GM18502 (cell line): ENCODE results near the gene FNIP1.
"Not testable (repeated sequence)": the region's sequence is repeated elsewhere in the genome, so short reads cannot be mapped to it uniquely, and the experiment has no call there.

Source experiments
- ATAC-seq: cut with Tn5 transposase; IDR thresholded peaks from one replicate; pipeline ENCODE4 v1.9.1; 2021; ENCODE audit warnings: mild to moderate bottlenecking; ENCODE audit not compliant: unreplicated experiment, poor library complexity

FNIP1 gene

DNA sequence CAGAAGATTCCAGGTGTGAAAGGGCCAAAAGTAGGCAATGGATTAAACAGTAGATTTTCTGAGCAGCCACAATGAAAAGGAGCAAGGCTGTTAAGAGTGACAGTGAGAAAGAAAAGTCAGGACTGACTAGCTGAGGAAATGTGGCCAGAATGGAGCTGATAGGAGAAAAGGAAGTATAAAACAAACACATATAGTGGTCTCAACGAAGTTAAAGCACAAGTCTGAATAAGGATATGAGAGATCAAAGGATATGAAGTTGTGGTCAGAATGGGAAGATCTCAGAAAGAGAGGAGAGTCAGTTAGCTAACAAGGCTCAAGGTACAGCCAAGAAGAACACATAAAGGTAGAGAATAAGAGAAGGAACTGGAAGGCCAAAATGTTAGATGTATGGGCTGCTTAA, 39.9 kb downstream of the FNIP1 start:
- ATAC-seq = no peak

DNA sequence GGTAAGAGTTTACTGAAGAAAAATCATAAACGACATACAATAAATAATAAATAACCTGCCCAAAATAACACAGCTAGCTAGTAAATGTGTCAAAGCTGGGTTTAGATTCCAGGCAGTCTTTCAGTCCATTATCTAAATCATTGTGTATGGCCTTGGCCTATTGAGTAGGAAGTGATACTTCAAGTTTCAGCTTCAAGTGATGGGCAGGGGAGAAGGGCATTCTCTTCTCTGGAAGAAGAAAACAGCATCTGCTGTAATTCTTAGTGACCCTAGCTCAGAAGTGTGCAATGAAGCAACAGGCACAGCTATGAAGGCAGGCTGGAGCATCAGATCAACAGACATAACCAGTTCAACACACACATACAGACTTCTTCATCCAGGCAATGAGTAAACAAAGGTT, 42.5 kb downstream of the FNIP1 start:
- ATAC-seq = no peak

DNA sequence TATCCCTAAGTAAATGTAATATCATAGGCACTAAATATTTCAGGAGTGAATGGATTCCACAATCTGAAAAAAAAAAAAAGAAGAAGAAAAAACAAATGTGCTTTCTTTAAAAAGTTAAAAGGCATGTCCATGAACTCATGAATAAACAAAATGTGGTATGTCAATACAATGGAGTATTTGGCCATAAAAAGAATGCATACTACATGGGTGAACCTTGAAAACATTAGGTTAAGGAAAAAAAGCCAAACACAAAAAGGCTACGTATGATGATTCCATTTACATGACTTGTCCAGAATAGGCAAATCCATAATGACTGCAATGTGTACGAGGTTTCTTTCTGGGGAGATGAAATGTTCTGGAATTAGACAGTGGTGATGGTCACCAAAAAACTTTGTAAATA, 45.3 kb downstream of the FNIP1 start:
- ATAC-seq = no peak

DNA sequence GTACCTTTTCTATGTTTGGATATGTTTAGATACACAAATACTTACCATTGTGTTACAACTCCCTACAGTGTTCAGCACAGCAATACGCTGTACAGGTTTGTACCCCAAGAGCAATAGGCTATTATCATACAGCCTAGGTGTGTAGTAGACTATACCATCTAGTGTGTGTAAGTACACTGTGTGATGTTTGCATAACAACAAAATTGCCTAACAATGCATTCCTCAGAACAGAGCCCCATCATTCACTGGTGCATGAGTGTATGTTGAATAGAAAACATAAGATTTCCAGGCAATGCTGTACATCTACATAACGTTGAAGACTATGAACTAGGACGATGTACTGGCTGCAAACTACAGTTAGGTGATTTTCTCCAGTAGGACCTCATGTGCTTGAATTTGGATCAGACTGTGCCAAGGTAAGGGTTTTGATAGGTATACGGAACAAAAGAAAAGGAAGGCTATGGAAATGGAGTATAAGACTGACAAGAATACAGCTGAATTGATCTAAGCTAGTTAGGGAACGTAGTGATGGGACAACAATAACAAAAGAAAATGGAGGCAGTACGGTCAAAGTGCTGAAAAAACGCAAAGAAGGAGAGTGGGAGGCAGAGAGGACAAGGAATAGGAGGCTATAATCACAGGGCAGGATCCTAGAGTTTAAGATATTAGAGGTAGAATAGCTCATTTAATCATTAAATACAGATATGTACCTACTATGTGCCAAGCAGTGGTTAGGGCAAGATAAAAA, 46.9 kb downstream of the FNIP1 start:
- ATAC-seq = no peak

DNA sequence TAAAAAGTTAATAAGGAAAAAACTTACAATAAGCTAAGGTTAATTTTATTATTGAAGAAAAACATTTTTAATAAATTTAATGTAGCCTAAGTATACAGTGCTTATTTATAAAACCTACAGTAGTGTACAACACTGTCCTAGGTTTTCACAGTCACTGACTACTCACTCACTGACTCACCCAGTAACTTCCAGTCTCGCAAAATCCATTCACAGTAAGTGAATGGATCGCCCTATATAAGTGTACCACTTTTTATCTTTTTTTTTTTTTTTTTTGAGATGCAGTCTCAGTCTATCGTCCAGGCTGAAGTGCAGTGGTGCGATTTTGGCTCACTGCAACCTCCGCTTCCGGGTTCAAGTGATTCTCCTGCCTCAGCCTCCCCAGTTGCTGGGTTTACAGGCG, 47.7 kb downstream of the FNIP1 start:
- ATAC-seq = no peak

DNA sequence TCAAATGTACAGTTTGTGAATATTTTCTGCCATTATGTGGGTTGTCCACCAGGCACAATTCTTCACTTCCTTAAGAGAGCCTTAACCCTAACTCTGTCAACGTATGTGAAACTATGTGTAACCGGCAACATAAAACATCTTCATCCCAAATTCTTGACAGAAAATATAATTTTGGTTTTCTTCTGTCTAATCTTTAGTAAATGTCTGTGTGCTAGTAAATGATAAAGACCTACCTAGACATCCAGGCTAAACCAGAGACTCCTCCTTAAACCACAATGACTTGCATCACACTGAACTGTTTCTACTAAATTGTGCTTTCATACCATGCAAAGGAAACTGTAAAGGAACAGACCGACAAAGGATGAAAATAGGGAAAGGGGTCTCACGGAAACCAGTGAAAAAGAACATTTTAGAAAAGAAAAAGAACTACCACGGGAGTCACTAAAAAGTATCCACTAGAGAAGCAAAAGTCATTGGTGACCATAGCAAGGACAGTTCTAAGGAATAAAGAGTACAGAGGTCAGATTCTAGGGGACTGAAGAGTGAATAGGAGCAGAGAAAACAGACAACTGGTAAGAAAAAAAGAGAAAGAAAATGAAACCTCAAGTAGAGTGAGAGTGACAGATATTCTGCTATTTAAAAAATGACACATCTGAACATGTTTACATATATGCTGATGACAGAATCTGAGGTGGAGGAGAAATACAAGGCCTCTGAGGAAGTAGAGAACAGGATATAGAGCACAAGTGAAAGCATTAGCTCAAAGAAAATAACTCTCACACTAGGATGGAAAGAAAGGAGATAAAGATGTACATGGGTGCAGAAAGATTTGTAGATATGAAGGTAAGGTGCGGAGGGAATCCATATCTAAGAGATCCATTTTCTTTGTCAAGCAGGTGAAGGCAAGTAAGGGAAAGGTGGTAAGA, 49.4 kb downstream of the FNIP1 start:
- peak; percentile 78 for ATAC-seq

DNA sequence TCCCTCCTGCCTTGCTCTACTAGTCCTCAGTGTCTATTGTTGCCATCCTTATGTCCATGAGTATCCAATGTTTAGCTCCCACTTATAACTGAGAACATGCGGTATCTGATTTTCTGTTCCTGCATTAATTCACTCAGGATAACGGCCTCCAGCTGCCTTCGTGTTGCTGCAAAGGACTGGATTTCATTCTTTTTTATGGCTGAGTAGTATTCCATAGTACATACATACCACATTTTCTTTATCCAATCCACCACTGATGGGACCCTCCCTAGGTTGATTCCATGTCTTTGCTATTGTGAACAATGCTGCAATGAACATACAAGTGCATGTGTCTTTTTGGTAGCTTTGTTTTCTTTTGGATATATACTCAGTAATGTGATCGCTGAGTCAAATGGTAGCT, 50.4 kb downstream of the FNIP1 start:
- ATAC-seq = no peak

DNA sequence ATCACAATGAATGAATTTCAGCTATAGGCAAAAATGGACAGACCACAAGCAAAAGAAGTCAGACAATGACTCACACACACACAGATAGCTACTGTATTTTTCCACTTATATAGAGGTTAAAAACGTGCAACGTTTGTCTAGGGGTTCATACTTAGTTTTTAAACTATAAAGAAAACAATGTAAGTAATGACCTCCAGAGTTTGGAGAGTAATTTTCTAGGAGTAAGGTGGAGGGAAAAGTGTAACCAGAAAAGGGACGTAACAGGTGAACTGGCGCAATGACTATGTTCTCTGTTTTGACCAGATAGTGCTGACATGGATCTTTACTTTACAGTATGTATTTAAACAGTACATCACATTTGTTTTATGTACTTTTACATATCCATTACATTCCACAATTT, 51.1 kb downstream of the FNIP1 start:
- ATAC-seq = no peak

DNA sequence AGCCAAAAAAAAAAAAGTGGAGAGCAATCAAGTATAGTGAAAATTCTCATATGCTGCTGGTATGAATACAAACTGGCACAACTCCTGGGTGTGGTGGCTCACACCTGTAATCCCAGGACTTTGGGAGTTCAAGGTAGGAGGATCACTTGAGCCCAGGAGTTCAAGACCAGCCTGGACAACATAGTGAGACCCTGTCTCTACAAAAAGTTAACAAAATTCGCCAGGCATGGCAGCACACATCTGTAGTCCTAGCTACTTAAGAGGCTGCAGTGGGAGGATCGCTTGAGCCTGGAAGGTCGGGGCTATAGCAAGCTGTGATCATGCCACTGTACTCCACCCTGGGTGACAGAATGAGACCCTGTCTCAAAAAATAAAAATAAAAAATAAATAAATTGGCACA, 51.7 kb downstream of the FNIP1 start:
- no peak for ATAC-seq

DNA sequence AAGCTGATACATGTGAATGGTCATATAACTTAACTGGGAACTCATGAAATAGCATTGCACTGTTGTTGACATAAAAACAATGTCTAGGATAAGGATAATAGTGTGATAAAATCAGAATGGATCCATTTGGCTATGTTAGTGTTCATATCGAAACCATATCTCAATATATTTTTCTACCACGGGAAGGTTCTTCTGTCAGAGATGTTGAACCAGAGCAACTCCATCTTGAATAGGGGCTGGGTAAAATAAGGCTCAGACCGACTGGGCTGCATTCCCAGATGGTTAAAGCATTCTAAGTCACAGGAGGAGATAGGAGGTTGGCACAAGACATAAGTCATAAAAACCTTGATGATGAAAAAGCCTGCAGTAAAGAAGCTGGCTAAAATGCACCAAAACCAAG, 56.3 kb downstream of the FNIP1 start:
- ATAC-seq = no peak

DNA sequence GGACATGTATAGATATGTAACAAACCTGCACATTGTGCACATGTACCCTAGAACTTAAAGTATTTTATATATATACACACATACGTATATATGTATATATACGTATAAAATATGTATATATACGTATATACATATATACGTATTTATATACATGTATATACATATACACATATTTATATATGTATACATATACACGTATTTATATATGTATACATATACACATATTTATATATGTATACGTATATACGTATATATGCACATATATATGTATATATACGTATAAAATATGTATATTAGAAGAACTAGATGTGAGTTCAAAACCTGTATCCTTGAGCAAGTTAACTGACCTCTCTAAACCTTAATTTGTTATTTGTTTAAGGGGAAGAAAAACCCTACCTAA, 61.4 kb downstream of the FNIP1 start:
- ATAC-seq = no peak

DNA sequence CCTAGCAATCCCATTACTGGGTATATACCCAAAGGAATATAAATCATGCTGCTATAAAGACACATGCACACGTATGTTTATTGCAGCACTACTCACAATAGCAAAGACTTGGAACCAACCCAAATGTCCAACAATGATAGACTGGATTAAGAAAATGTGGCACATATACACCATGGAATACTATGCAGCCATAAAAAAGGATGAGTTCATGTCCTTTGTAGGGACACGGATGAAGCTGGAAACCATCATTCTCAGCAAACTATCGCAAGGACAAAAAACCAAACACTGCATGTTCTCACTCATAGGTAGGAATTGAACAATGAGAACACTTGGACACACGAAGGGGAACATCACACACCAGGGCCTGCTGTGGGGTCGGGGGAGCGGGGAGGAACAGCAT, 61.9 kb downstream of the FNIP1 start:
- ATAC-seq = not testable (repeated sequence)

DNA sequence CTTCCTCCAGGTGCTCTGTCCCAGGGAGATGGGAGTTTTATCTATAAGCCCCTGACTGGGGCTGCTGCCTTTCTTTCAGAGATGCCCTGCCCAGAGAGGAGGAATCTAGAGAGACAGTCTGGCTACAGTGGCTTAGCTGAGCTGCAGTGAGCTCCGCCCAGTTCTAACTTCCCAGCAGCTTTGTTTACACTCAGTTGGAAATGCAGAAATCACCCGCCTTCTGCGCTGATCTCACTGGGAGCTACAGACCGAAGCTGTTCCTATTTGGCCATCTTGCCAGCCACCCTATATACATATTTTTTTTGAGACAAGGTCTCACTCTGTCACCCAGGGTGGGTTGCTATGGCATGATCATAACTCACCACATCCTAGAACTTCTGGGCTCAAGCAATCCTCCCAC, 67.5 kb downstream of the FNIP1 start:
- ATAC-seq = not testable (repeated sequence)

DNA sequence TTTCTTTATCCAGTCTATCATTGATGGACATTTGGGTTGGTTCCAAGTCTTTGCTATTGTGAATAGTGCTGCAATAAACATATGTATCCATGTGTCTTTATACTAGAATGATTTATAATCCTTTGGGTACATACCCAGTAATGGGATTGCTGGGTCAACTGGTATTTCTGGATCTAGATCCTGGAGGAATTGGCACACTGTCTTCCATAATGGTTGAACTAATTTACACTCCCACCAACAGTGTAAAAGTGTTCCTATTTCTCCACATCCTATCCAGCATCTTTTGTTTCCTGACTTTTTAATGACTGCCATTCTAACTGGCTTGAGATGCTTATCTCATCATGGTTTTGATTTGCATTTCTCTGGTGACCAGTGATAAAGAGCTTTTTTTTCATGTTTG, 72.7 kb downstream of the FNIP1 start:
- ATAC-seq = not testable (repeated sequence)

DNA sequence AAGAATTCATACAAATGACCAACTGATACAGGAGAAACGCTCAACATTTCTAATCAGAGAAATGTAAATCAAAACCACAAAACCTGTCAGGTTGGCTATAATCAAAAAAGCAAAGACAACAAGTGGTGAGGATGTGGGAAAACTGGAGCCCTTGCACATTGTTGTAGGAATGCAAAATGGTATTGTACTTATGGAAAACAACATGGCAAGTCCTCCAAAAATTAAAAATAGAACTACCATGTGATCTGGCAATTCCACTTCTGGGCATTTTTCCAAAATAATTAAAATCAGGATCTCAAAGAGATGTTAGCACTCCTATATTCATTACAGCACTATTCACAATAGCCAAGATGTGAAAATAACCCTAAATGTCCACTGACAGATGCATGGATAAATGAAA, 76.1 kb downstream of the FNIP1 start:
- ATAC-seq = no peak

DNA sequence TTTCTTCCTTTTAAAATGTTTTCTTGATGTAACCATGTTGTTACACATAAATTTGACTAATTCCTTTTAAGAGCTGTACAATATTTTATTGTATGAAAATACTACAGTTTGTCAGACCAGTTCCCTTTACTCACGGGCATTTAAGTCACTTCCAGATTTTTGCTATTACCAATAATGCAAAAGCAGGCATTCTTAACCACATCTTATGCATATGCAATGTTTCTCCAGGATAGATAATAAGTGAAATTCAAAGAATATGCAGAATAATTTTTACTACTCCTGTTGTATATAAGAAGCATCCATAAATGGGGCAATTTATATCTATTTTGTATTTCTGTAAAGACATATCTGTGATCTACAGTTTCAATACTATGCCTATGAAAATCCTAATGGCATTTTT, 77.3 kb downstream of the FNIP1 start:
- no peak for ATAC-seq

DNA sequence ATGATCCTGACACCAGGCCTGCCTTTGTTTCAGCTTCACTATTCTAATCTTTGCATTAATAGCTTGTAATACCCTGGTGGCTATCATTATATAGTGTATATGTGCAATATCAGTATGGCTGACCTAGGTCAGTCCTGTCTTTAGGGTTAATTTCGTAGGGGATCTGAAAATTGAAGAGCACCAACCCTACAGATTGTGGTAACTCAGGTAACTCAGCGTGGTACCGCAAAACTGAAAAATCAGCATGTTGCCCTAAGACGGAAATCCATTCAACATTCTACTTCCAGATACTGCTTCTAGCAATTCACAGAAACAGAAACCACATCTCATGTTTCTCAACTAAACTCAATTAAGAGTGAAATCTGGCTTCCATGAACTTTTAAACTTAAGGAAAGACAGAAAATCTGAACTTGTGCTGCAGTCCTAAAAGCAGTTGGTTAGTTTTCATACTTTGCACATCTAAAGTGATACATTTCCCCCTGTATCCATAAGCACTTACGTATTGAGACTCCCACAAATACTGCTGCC, 78.3 kb downstream of the FNIP1 start:
- no peak for ATAC-seq

DNA sequence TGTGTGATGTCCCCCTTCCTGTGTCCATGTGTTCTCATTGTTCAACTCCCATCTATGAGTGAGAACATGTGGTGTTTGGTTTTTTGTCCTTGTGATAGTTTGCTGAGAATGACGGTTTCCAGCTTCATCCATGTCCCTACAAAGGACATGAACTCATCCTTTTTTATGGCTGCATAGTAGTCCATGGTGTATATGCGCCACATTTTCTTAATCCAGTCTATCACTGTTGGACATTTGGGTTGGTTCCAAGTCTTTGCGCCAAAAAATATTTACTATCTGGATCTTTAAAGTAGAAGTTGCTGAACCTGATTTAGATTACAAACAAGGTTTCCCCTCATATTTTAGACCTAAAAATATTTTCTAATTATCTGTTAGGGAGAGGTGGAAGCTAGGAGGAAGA, 79.7 kb downstream of the FNIP1 start:
- ATAC-seq = not testable (repeated sequence)

DNA sequence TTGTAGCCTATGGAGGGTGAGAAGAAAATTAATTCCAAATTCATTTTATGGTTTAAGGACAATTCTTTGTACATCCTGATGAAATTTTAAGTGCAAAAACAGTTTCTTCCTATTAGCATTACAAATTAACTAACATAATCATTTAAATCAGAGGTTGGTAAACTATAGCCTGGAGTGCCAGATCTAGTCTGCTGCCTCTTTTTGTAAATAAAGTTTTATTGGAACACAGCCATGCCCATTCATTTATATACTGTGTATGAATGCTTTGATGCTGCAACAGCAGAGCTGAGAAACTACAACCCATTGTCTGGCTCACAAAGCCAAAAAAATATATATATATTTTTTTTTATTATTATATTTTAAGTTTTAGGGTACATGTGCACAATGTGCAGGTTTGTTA, 80.2 kb downstream of the FNIP1 start:
- ATAC-seq = no peak

DNA sequence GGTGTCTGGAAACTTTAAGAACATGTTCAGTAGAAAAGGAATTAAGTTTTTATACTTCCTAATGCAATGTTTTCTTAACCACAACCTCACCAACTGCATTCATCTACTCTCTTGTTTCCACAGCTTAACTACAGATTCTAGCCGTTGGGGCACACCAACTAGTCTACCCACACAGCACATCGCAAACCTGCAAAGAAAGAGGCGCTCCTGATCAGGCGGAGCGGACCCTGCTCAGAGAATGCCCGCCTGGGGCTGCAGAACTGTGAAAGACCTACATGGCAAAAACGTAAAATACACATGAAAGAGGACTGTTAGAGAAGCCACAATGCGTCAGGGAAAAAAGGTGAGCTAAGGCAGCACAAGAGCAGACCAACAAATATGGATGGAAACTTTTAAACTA, 86.4 kb downstream of the FNIP1 start:
- ATAC-seq = no peak

DNA sequence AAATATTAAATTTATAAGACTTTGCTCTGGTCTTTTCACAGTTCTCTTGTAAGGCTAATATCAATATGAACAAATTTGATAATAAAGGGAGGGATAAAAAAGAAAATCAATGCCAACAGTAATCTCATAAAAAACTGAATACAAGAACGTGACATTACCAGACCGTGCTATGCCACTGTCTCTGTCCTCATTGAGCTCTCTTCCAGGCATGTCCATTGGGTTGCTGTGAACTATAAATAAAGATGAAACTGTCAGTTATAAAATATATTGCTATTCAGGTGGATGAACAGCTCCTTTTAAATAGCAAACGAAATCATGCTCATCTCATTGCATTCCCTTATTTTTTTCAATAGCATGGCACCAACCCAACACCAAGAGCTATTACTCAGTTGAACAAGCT, 87.8 kb downstream of the FNIP1 start:
- no peak for ATAC-seq
